Activated naive CD8-positive, alpha-beta T cell treated with anti-CD3 and anti-CD28 coated beads, Interleukin-2, amount 50 U/mL, for 24 hours (primary cell): ENCODE data around the gene KCP.

ENCODE experiments used
- ATAC-seq: fragments of 150-1000 bp; cut with Tn5 transposase; one replicate; pipeline ENCODE4 v1.10.0; 2021
- DNase-seq: peaks from one replicate; pipeline ENCODE4 v3.0.0; 2021
- H3K27ac Mint-ChIP-seq: one replicate; pipeline ENCODE4 v1.8.0; 2021; ENCODE audit warnings: mild to moderate bottlenecking, mixed read lengths
- H3K27me3 Mint-ChIP-seq: one replicate; pipeline ENCODE4 v1.8.0; 2021; ENCODE audit warnings: mixed read lengths
- H3K36me3 Mint-ChIP-seq: one replicate; pipeline ENCODE4 v1.8.0; 2021; ENCODE audit warnings: low read depth, mixed read lengths
- H3K4me1 Mint-ChIP-seq: one replicate; pipeline ENCODE4 v1.8.0; 2021; ENCODE audit warnings: mixed read lengths
- H3K4me3 Mint-ChIP-seq: one replicate; pipeline ENCODE4 v1.8.0; 2021; ENCODE audit warnings: mild to moderate bottlenecking, moderate library complexity, mixed read lengths
- H3K9me3 Mint-ChIP-seq: one replicate; pipeline ENCODE4 v1.8.0; 2021; ENCODE audit warnings: mixed read lengths

Gene KCP

DNA sequence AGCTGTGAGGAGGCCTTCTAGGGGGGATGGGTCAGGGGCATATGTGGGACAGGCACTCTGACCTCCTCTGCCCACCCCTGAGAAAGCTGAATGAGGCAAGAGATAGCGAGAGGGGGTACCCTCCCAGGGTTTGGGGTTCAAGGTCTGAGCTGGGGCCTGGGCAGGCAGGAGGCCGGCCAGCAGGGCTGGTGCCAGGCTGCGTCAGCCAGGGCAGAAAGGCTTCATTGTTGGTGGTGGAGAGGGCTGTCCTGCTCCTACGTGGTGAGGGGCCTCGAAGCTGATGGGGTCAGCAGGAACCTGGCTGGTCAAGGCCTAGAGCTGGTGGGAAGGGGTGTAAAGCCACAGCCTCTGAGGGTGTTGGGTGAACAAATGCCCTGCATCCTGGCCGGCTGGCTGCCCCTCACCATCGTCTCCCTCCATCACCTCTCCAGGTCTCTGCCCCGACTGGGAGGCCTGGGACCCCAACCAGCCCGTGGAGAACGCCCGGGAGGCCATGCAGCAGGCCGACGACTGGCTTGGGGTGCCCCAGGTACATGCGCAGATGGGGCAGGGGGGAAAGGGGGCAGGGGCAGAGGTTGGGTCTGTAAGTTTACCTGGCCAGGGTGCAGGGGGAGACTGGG, 73.7 kb downstream of the KCP start:
- Mint-ChIP-seq H3K4me1 (peaks cover 3% of the 10 kb centered on the region), H3K27me3 (peaks cover 2% of the 10 kb centered on the region), H3K4me3 (no peak overlapping the region), H3K36me3 (no peaks in the 10 kb centered on the region), H3K27ac (no peak overlapping the region), H3K9me3 (no peaks in the 10 kb centered on the region)
- DNase-seq (no peak), ATAC-seq (no peak)

- Mint-ChIP-seq H3K27me3 (peaks cover 9% of the 10 kb centered on the region), H3K4me1 (peaks cover 6% of the 10 kb centered on the region), H3K36me3 (no peaks in the 10 kb centered on the region), H3K4me3 (no peak overlapping the region), H3K9me3 (no peaks in the 10 kb centered on the region), H3K27ac (no peak overlapping the region)
- ATAC-seq (no peak), DNase-seq (no peak)
These were observed 74.5 kb downstream of the KCP start for GRCh38 chr7:128835790-128836641.

DNA sequence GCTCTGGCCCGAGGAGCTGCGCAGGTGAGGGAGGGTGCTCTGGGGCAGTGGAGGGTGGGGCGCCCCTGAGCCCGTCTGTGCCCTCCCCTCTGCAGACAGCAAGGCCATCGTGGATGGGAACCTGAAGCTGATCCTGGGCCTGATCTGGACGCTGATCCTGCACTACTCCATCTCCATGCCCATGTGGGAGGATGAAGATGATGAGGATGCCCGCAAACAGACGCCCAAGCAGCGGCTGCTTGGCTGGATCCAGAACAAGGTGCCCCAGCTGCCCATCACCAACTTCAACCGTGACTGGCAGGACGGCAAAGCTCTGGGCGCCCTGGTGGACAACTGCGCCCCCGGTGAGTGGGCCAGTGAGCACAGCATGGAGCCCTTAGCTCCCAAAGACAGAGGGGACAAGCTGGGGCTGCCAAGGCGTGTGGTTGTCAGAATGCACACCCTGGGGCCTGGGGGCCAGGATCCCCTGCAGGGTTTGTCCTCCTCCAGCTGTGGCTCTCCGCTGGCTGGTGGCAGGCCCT, 75.2 kb downstream of the KCP start:
- Mint-ChIP-seq H3K9me3 (no peaks in the 10 kb centered on the region), H3K27ac (no peak overlapping the region), H3K27me3 (peaks cover 15% of the 10 kb centered on the region), H3K4me3 (no peak overlapping the region), H3K4me1 (peaks cover 12% of the 10 kb centered on the region), H3K36me3 (no peaks in the 10 kb centered on the region)
- no peak for DNase-seq
- no peak for ATAC-seq

DNA sequence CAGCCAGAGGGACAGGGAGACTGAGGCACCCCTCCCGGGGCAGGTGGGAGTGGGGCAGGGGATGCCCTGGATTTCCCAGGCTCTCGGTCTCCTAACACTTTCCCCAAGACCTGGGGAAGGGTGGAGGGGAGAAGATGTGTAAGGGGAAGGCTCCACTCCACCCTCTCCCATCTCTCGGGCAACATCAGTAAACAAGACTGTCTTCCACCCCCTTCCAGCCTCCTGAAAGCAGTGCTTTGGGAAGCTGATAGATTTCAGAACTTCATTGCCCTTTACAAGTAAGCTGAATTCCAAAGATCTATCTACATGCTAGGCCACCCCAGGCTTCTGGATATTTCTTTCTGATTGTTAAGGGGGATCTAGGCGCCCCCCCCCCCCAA, 76.6 kb downstream of the KCP start:
- Mint-ChIP-seq H3K36me3 (no peaks in the 10 kb centered on the region), H3K4me3 (no peak overlapping the region), H3K4me1 (peaks cover 18% of the 10 kb centered on the region), H3K9me3 (no peaks in the 10 kb centered on the region), H3K27me3 (peaks cover 24% of the 10 kb centered on the region), H3K27ac (no peak overlapping the region)
- ATAC-seq (no peak), DNase-seq (no peak)

- Mint-ChIP-seq H3K4me1 (peaks cover 18% of the 10 kb centered on the region), H3K9me3 (no peaks in the 10 kb centered on the region), H3K4me3 (no peak overlapping the region), H3K27me3 (peaks cover 30% of the 10 kb centered on the region), H3K36me3 (no peaks in the 10 kb centered on the region), H3K27ac (no peak overlapping the region)
- ATAC-seq (no peak), DNase-seq (no peak)
These were observed 77.2 kb downstream of the KCP start for GRCh38 chr7:128833148-128833945.

DNA sequence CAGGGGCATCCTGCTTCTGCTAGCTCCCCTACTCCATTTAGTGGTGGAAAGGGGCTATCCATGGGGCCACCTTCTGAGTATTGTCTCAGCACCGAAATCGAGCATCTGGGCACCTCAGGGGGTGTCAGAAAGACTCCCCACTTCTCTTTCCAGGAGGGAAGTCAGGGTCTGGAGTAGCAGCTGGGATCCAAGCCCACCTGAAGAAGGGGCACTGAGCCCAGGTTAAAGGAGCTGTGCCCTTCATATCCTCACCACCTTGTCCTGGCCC, 77.7 kb downstream of the KCP start:
- peaks cover 18% of the 10 kb centered on the region for H3K4me1 Mint-ChIP-seq
- H3K4me3 Mint-ChIP-seq, result no peak overlapping the region
- no peaks in the 10 kb centered on the region for H3K9me3 Mint-ChIP-seq
- no peak overlapping the region for H3K27ac Mint-ChIP-seq
- H3K27me3 Mint-ChIP-seq, result peaks cover 35% of the 10 kb centered on the region
- ATAC-seq, result no peak
- no peak for DNase-seq
- no peaks in the 10 kb centered on the region for H3K36me3 Mint-ChIP-seq

GRCh38 chr7:128831994-128832879, 78.3 kb downstream of the KCP start:
- Mint-ChIP-seq H3K9me3 (no peaks in the 10 kb centered on the region), H3K4me3 (no peak overlapping the region), H3K27ac (no peak overlapping the region), H3K27me3 (peaks cover 35% of the 10 kb centered on the region), H3K4me1 (peaks cover 18% of the 10 kb centered on the region), H3K36me3 (no peaks in the 10 kb centered on the region)
- ATAC-seq, result peak; percentile 11
- no peak for DNase-seq

DNA sequence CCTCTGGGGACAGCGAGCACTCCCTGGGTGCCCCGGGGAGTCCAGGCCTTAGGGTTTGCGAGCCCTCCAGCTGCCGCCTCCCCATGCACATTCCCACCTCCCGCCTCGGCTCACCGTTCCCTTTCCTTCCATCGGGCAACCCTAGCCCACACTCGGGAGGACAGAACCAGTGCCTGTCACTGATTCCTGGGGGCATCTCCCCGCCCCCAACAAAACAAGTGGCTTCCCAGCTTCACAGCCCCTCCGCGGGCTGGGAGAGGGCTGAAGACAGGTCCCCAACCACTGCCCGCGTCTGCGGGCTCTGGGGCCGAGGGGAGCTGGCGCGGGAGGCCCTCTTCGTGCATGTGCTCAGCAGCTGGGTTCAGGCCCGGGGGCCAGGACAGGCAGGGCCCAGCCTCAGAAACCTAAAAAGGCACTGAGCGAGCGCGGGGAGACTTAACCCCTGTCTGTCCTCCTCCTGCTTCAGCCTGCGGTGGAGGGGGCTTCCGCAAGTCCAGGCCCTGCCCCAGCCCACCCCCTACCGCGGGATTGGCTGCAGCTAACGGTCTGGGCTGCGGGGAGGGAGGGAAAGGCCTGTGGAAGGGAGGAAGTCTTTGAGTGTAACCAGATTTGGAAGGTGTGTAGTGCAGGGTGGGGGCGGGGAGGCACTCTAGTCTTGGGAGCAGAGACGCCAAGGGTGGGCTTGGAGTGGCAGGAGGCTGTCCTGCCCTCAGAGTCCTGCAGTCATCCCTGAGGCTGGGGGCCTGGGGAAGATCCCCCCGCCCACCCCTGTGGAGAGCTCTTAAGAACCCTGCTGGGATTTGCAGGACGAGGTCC, 79.1 kb downstream of the KCP start:
- Mint-ChIP-seq H3K27ac (no peak overlapping the region), H3K27me3 (peaks cover 39% of the 10 kb centered on the region), H3K4me3 (no peak overlapping the region), H3K4me1 (peaks cover 18% of the 10 kb centered on the region), H3K9me3 (no peaks in the 10 kb centered on the region), H3K36me3 (no peaks in the 10 kb centered on the region)
- ATAC-seq (no peak), DNase-seq (no peak)

- H3K27me3 Mint-ChIP-seq, result peaks cover 39% of the 10 kb centered on the region
- ATAC-seq, result peak; percentile 21
- no peak within 1 kb of the TSS for H3K27ac Mint-ChIP-seq
These were observed 80.0 kb downstream of the KCP start, which contains the start of gene FLNC for GRCh38 chr7:128830231-128831177. Gene FLNC, plus strand, starts transcription at chr7:128830406. Its CDS starts 232 bp downstream, at chr7:128830638.

DNA sequence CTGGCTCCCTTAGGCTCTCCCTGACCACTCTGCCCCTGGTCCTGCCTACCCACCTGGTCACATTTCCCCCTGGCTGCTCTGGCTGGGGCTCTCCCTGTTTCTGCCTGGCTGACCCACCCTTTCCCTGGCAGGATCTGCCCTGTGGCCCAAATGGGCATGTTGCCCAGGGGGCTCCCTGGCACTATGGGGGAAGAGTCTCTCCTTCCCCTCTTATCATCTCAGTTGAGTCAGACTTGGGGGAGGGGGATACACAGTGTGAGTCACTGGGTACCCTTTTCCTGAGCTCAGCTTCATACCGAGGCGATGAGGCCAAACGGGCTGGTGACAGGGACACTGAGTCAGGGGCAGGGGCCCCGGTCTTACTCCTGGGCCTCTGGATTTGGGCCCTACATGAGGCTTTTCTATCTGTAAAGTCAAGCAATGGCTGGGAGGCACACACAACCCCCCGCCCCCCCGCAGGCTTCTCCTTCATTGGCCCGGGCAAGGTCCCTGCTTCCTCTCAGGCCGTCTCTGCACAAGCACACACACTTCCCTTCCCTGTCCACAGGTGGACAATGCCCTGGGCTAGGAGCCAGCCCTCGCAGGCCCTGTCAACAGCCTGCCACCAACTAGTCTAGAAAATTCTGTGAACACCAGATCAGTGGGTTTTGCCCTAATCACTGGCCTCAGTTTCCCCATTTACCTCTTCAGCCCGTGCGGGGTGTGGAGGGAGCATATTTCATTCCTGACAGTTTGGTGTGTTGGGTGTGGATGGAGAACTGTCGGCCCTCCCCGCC, 80.9 kb downstream of the KCP start:
- Mint-ChIP-seq H3K27me3 (peaks cover 39% of the 10 kb centered on the region), H3K4me1 (peaks cover 18% of the 10 kb centered on the region), H3K9me3 (no peaks in the 10 kb centered on the region), H3K27ac (no peak overlapping the region), H3K36me3 (no peaks in the 10 kb centered on the region), H3K4me3 (no peak overlapping the region)
- DNase-seq (no peak), ATAC-seq (no peak)

More at GRCh38 chr7:128830231-128831177, 80.0 kb downstream of the KCP start, which contains the start of gene FLNC:
- peaks cover 18% of the 10 kb centered on the region for H3K4me1 Mint-ChIP-seq
- H3K9me3 Mint-ChIP-seq, result no peaks in the 10 kb centered on the region
- H3K4me3 Mint-ChIP-seq, result peak within 1 kb of the TSS; percentile 51
- no peaks in the 10 kb centered on the region for H3K36me3 Mint-ChIP-seq
- peak; percentile 30 for DNase-seq

- Mint-ChIP-seq H3K4me3 (no peak overlapping the region), H3K4me1 (peaks cover 18% of the 10 kb centered on the region), H3K27me3 (peaks cover 39% of the 10 kb centered on the region), H3K9me3 (no peaks in the 10 kb centered on the region), H3K27ac (no peak overlapping the region), H3K36me3 (no peaks in the 10 kb centered on the region)
- no peak for DNase-seq
- no peak for ATAC-seq
These were observed 82.4 kb downstream of the KCP start for GRCh38 chr7:128827971-128828711.
